GM12892 (cell line): ENCODE results near the gene BACE2.

ENCODE experiments used
- POLR2A ChIP-seq: IDR thresholded peaks from 2 replicates; pipeline ENCODE4 v1.6.1; 2011; ENCODE audit warnings: low read depth, low read length, control low read depth
- TAF1 ChIP-seq: IDR thresholded peaks from 2 replicates; pipeline ENCODE4 v1.6.1; 2011; ENCODE audit warnings: low read depth, mild to moderate bottlenecking, control low read depth, low read length, borderline replicate concordance

GRCh38 chr21:41250519-41250918 lies 82.6 kb downstream of the BACE2 start:
- TF ChIP-seq POLR2A = no peak
- TF ChIP-seq TAF1 = no peak
